Naive thymus-derived CD4-positive, alpha-beta T cell (primary cell): ENCODE measurements around the gene RASL12. TPM values are rescaled to one million over a fixed set of nuclear protein-coding genes. Genes with fewer than 3 reads are reported as not detected.
"Not testable (repeated sequence)": the region's sequence is repeated elsewhere in the genome, so short reads cannot be mapped to it uniquely, and the experiment has no call there.

ENCODE experiments used
- ATAC-seq: fragments of 150-1000 bp; cut with Tn5 transposase; 2 replicates; pipeline ENCODE4 v1.10.0; 2021; ENCODE audit warnings: mild to moderate bottlenecking, moderate library complexity
- CTCF ChIA-PET: fragments of 350-600 bp; sonication (Branson Sonifier 250); formaldehyde crosslinking; loops from one replicate; lab custom pipeline; 2021; ENCODE audit warnings: antibody characterized with exemption; lab: Charles Lee
- POLR2A ChIA-PET: fragments of 350-600 bp; sonication (Branson Sonifier 250); formaldehyde crosslinking; loops from one replicate; lab custom pipeline; 2021; ENCODE audit warnings: antibody characterized with exemption, inconsistent platforms; lab: Charles Lee
- DNase-seq, 9 donors: peaks; one replicate each; pipeline versions ENCODE4 v3.0.0 to v3.0.0-alpha.2; 2020 to 2022; ENCODE audit warnings: mixed read lengths in 1 of 9
- H3K27ac ChIP-seq: one replicate; pipeline ENCODE4 v1.7.0; 2013; ENCODE audit warnings: mild to moderate bottlenecking, low read depth, low read length, moderate library complexity
- H3K27me3 ChIP-seq, 2 donors: one replicate each; pipeline ENCODE4 v1.7.0; 2013; ENCODE audit warnings: low read length in 2 of 2, mild to moderate bottlenecking in 2 of 2, moderate library complexity in 2 of 2; ENCODE audit not compliant: control insufficient read depth in 2 of 2, insufficient read depth in 2 of 2
- H3K36me3 ChIP-seq, 3 experiments: 1 replicate in 2 of 3; 2 replicates in 1 of 3; pipeline ENCODE4 v1.7.0; 2013; ENCODE audit warnings: low read length in 3 of 3, mild to moderate bottlenecking in 3 of 3, moderate library complexity in 1 of 3; ENCODE audit not compliant: insufficient read depth in 3 of 3, control insufficient read depth in 2 of 3
- H3K4me1 ChIP-seq, 2 donors: one replicate each; pipeline ENCODE4 v1.7.0; 2013; ENCODE audit warnings: low read length in 2 of 2, mild to moderate bottlenecking in 2 of 2, moderate library complexity in 1 of 2; ENCODE audit not compliant: control insufficient read depth in 2 of 2, insufficient read depth in 2 of 2
- H3K4me3 ChIP-seq: 2 replicates; pipeline ENCODE4 v1.7.0; 2013; ENCODE audit warnings: mild to moderate bottlenecking, low read length
- H3K9me3 ChIP-seq, 3 experiments: 1 replicate in 2 of 3; 2 replicates in 1 of 3; pipeline ENCODE4 v1.7.0; 2013; ENCODE audit warnings: low read length in 3 of 3; ENCODE audit not compliant: control insufficient read depth in 2 of 3
- H3K27ac Mint-ChIP-seq, 9 donors: one replicate each; pipeline ENCODE4 v1.8.0; 2020 to 2022; ENCODE audit warnings: mixed read lengths in 9 of 9, mild to moderate bottlenecking in 8 of 9, moderate library complexity in 5 of 9, inconsistent platforms in 2 of 9
- H3K27me3 Mint-ChIP-seq, 5 donors: one replicate each; pipeline ENCODE4 v1.8.0; 2021 to 2022; ENCODE audit warnings: mixed read lengths in 5 of 5, mild to moderate bottlenecking in 1 of 5
- H3K36me3 Mint-ChIP-seq, 5 donors: one replicate each; pipeline ENCODE4 v1.8.0; 2020 to 2022; ENCODE audit warnings: mixed read lengths in 5 of 5, mild to moderate bottlenecking in 3 of 5, inconsistent platforms in 1 of 5
- H3K4me1 Mint-ChIP-seq, 7 donors: one replicate each; pipeline ENCODE4 v1.8.0; 2020 to 2022; ENCODE audit warnings: mixed read lengths in 7 of 7, mild to moderate bottlenecking in 3 of 7, inconsistent platforms in 1 of 7
- H3K4me3 Mint-ChIP-seq, 10 donors: one replicate each; pipeline ENCODE4 v1.8.0; 2020 to 2022; ENCODE audit warnings: mild to moderate bottlenecking in 10 of 10, mixed read lengths in 10 of 10, moderate library complexity in 6 of 10, inconsistent platforms in 2 of 10
- H3K9me3 Mint-ChIP-seq, 11 donors: one replicate each; pipeline ENCODE4 v1.8.0; 2020 to 2022; ENCODE audit warnings: mixed read lengths in 11 of 11, mild to moderate bottlenecking in 4 of 11, inconsistent platforms in 1 of 11, moderate library complexity in 1 of 11
- intact Hi-C, 2 donors: fragments of 100-400 bp; cut with micrococcal nuclease; formaldehyde crosslinking; loops; one replicate each; pipeline ENCODE4 v1.15.1; 2023
- polyA plus RNA-seq, 2 donors: library from polyadenylated mRNA; unstranded; fragments of 300-500 nt; fragmentation: Illumina TruSeq; gene quantifications; one replicate each; pipeline ENCODE4 v1.2.3, GENCODE V29; 2021
- total RNA-seq, 6 experiments: library from RNA in 5 of 6; stranded (reverse) in 5 of 6; gene quantifications; 1 replicate in 5 of 6; 2 replicates in 1 of 6; pipeline ENCODE4 v1.2.3 and lab custom pipeline; 2021 to 2026

RASL12 gene
- total and polyA plus RNA-seq, 7 experiments from 2014 or later = not detected

DNA sequence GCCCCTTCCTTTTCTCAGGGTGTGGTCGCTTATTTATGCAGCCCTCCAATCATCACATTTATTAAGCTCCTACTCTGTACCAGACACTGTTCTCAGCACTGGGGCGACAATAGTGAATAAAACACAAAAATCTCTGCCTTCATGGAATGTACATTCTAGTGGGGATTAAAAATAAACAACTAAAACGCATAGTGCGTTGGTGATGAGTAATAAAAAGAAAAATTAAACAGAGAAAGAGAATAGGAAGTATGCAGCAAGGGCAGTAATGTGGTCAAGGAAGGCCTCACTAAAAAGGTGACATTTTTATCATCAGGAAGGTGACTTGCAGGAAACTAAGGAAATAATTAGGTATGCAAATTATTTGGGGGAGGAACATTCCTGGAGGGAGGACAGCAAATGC, 17.5 kb downstream of the RASL12 start:
- intact Hi-C loops = no loop called here
- POLR2A ChIA-PET = no interaction called here
- Mint-ChIP-seq H3K4me1 (peaks cover 0 to 18% (median 13%) of the 10 kb centered on the region in 7 donors), H3K36me3 (no peaks in the 10 kb centered on the region), H3K27me3 (peaks cover 0 to 10% (median 0%) of the 10 kb centered on the region in 5 donors), H3K9me3 (no peaks in the 10 kb centered on the region), H3K4me3 (peak overlapping the region in 8 of 10 donors; percentile 1 to 88 (median 68)), H3K27ac (peak overlapping the region in 6 of 9 donors; percentile 4 to 80 (median 72))
- ATAC-seq (no peak), DNase-seq (no peak)
- no peaks in the 10 kb centered on the region for H3K27me3 ChIP-seq
- H3K4me3 ChIP-seq = no peak overlapping the region
- H3K9me3 ChIP-seq = no peaks in the 10 kb centered on the region
- CTCF ChIA-PET = no interaction called here
- no peaks in the 10 kb centered on the region for H3K36me3 ChIP-seq
- H3K4me1 ChIP-seq = peaks cover 4 to 11% of the 10 kb centered on the region in 2 donors
- H3K27ac ChIP-seq = no peak overlapping the region

DNA sequence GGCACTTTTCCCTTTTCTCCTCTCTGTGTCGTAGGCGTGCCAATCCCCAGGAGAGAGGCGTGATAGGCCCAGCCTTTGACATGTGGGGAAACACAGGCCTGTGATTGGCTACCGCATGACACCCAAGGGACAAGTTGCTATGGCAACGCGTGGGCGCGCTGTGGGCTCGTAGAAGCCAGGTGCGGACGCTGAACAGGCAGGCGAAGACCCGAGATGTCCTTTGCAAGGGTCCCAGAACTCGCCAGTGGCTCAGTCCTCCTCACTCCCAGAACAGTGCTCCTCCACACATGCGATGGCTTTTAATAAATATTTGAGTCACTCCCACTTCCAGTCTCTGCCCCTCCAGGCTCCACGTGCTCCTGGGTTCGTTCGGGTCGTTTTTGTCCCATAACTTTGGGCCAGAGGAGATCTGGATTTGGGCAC, 18.4 kb downstream of the RASL12 start:
- peak overlapping the region; percentile 62 for H3K4me3 ChIP-seq
- H3K4me3 Mint-ChIP-seq = peak overlapping the region; percentile 63 to 88 (median 74)
- H3K36me3 ChIP-seq = no peaks in the 10 kb centered on the region
- CTCF ChIA-PET = no interaction called here
- DNase-seq (peak; percentile 59 to 89 (median 83)), ATAC-seq (peak; percentile 99)
- intact Hi-C loops = loop anchor here in 1 of 2 donors (1.0 to 2.0 kb wide), 2 partner anchors 21 to 237 kb away; partner anchors contain the start of genes MTFMT and PARP16
- no peaks in the 10 kb centered on the region for H3K36me3 Mint-ChIP-seq
- H3K27ac Mint-ChIP-seq = peak overlapping the region in 7 of 9 donors; percentile 10 to 80 (median 63)
- H3K27me3 ChIP-seq = no peaks in the 10 kb centered on the region
- H3K4me1 ChIP-seq = peaks cover 4 to 11% of the 10 kb centered on the region in 2 donors
- peaks cover 0 to 18% (median 12%) of the 10 kb centered on the region in 7 donors for H3K4me1 Mint-ChIP-seq
- peaks cover 0 to 10% (median 0%) of the 10 kb centered on the region in 5 donors for H3K27me3 Mint-ChIP-seq
- no peaks in the 10 kb centered on the region for H3K9me3 ChIP-seq
- no peaks in the 10 kb centered on the region for H3K9me3 Mint-ChIP-seq
- POLR2A ChIA-PET = no interaction called here
- H3K27ac ChIP-seq = no peak overlapping the region

DNA sequence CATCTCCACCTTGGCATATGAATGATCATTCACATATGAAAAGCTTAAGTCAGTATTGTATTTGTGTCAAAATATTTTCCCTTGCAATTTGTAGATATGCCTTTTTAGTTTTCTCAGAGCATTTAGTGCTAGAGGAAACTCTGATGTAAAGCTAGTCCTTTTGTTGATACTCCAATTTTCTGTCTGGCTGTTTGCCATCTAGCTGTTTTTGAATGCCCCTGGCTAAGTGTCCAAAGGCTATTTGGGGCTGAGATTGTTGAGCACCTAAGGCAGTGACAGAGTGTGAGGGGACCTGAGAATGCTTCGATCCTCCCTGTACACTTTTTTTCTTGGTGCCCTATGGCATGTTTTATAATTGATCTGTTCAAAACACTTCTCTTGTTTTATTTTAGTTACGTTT, 19.6 kb downstream of the RASL12 start:
- Mint-ChIP-seq H3K36me3 (no peaks in the 10 kb centered on the region), H3K27me3 (peaks cover 0 to 10% (median 4%) of the 10 kb centered on the region in 5 donors), H3K4me1 (peaks cover 0 to 18% (median 12%) of the 10 kb centered on the region in 7 donors), H3K4me3 (no peak overlapping the region), H3K9me3 (no peaks in the 10 kb centered on the region), H3K27ac (peak overlapping the region in 1 of 9 donors; percentile 60)
- Histone ChIP-seq H3K36me3 (no peaks in the 10 kb centered on the region), H3K27ac (no peak overlapping the region), H3K4me1 (peaks cover 4 to 11% of the 10 kb centered on the region in 2 donors), H3K4me3 (no peak overlapping the region), H3K9me3 (no peaks in the 10 kb centered on the region), H3K27me3 (no peaks in the 10 kb centered on the region)
- ChIA-PET POLR2A (no interaction called here), CTCF (interaction anchor here (0.7 kb wide), 1 partner anchor 1286 kb away, joined by 7 read pairs; no protein-coding TSS in a partner anchor)
- ATAC-seq (no peak), DNase-seq (no peak)
- intact Hi-C loops = loop anchor here in 1 of 2 donors (2.0 kb wide), 1 partner anchor 19 kb away; the partner anchor contains the start of gene MTFMT

DNA sequence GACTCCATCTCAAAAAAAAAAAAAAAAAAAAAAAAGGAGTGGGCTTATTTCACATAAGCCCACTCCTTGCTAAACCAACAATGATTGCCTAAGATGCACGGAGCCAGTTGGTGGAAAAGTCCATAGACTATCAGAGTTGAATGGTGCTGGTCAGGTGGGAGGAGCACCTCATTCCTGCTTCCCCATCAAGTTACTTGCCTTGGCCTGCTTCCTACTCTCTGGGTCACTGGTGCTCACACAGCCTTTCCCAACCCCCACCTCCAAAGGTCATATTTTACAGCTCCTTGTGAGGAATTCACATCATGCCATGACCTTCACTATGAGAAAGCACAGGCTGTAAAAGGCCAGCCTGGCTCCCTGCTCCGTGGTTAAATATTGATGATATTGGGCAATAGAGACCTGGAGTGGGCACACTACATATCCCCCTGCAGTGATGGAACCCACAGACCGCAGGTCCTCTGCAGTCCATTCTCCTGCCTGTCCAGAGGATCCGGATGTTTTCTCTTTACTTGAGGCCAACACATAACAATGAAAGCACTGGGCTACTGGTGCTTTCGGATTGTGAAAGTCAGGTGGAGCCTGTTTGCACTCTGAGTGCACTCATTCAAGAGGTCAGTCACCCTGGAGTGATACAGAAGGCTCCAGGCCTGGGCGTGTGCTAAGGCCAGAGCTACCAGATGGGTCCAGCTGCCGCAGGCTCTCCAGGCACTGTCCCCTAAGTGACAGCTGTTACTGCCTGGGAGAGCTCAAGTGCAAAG, 22.9 kb downstream of the RASL12 start, which contains the start of gene SLC51B:
Gene SLC51B, plus strand, starts transcription at position 664 of the 758 bp plus-strand sequence. CDS start 4,618 bp downstream, outside the sequence.
- Mint-ChIP-seq H3K4me1 (peaks cover 0 to 13% (median 9%) of the 10 kb centered on the region in 7 donors), H3K9me3 (no peaks in the 10 kb centered on the region), H3K27ac (no peak within 1 kb of the TSS), H3K27me3 (peaks cover 0 to 16% (median 4%) of the 10 kb centered on the region in 5 donors), H3K4me3 (no peak within 1 kb of the TSS), H3K36me3 (no peaks in the 10 kb centered on the region)
- ChIA-PET CTCF (no interaction called here), POLR2A (no interaction called here)
- Histone ChIP-seq H3K4me3 (no peak within 1 kb of the TSS), H3K36me3 (no peaks in the 10 kb centered on the region), H3K27me3 (no peaks in the 10 kb centered on the region), H3K9me3 (no peaks in the 10 kb centered on the region), H3K4me1 (peaks cover 4 to 10% of the 10 kb centered on the region in 2 donors), H3K27ac (no peak within 1 kb of the TSS)
- DNase-seq (no peak), ATAC-seq (no peak)
- intact Hi-C loops = no loop called here

DNA sequence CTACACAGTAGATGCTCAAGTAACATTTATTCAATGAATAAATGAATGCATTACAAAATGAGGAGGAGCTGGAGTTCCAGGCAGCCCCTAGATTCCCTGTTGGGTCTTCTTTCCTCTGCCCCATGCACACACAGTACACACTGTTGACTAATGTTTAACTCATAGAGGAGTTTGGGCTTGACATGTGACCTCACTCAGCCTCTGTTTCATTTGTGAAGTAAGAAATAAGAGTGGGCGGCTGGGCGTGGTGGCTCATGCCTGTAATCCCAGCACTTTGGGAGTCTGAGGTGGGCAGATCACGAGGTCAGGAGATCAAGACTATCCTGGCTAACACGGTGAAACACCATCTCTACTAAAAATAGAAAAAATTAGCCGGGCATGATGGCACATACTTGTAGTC, 23.6 kb downstream of the RASL12 start:
- H3K9me3 Mint-ChIP-seq, H3K27ac ChIP-seq, H3K4me1 ChIP-seq, H3K27ac Mint-ChIP-seq, ATAC-seq, H3K36me3 ChIP-seq, H3K4me3 Mint-ChIP-seq, intact Hi-C loops, DNase-seq, H3K4me3 ChIP-seq, H3K36me3 Mint-ChIP-seq, H3K27me3 ChIP-seq, POLR2A ChIA-PET, CTCF ChIA-PET, H3K4me1 Mint-ChIP-seq, H3K9me3 ChIP-seq: not testable (repeated sequence)
- H3K27me3 Mint-ChIP-seq = peaks cover 0 to 12% (median 4%) of the 10 kb centered on the region in 5 donors

DNA sequence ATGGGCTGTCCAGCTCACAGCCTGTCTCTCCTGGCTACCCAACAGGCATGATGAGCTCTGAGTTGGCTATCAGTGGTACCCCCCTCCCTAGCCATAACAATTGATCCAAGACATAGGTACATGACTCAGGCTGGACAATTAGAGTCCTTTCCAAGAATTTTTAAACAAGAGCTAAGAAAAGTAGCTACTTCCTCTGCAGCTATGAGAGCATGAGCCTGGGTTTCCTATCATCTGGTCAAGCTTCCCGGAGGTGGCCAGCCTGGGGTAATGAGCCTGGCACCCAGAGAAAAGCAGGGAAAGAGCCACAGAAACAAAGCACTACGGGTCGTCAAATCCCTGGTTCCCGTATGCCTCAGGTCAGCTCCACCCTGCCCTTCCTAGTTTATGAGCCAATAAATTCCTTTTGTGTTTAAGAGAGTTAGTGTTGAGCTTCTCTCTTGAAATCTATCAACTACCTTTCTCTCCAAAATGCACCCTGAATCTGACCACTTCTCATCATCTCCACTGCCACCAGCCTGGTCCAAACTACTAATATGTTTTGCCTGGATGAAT, 24.9 kb downstream of the RASL12 start:
- peaks cover 0 to 12% (median 4%) of the 10 kb centered on the region in 5 donors for H3K27me3 Mint-ChIP-seq
- H3K27ac ChIP-seq = no peak overlapping the region
- no peaks in the 10 kb centered on the region for H3K4me1 ChIP-seq
- DNase-seq (no peak), ATAC-seq (no peak)
- H3K9me3 ChIP-seq = no peaks in the 10 kb centered on the region
- peaks cover 0 to 3% (median 0%) of the 10 kb centered on the region in 7 donors for H3K4me1 Mint-ChIP-seq
- POLR2A ChIA-PET = no interaction called here
- CTCF ChIA-PET = interaction anchor here (1.0 to 1.2 kb wide), 2 partner anchors 9 to 255 kb away, joined by 3 to 5 read pairs; no protein-coding TSS in a partner anchor
- H3K4me3 ChIP-seq = no peak overlapping the region
- intact Hi-C loops = no loop called here
- H3K27ac Mint-ChIP-seq = no peak overlapping the region
- H3K27me3 ChIP-seq = no peaks in the 10 kb centered on the region
- no peaks in the 10 kb centered on the region for H3K36me3 Mint-ChIP-seq
- no peaks in the 10 kb centered on the region for H3K9me3 Mint-ChIP-seq
- H3K4me3 Mint-ChIP-seq = no peak overlapping the region
- H3K36me3 ChIP-seq = no peaks in the 10 kb centered on the region
